HL-60 (cell line): ENCODE data around the gene OR8B12.

Experiments used
- DNase-seq, 2 experiments: peaks; one replicate each; pipeline ENCODE4 v3.0.0-alpha.2; 2010 to 2020; ENCODE audit warnings: low read depth in 1 of 2, low spot score in 1 of 2
- H3K27ac ChIP-seq: fragments of 250-450 bp; sonication (Bioruptor Pico); replicated peaks from 2 replicates; pipeline ENCODE4 v1.5.1; 2020; ENCODE audit warnings: mild to moderate bottlenecking, moderate library complexity
- H3K27me3 ChIP-seq: fragments of 250-450 bp; sonication (Bioruptor Pico); 2 replicates; pipeline ENCODE4 v1.5.1; 2021; ENCODE audit warnings: mild to moderate bottlenecking, moderate library complexity; ENCODE audit not compliant: insufficient read depth, poor library complexity, severe bottlenecking
- H3K4me3 ChIP-seq: replicated peaks from 2 replicates; pipeline ENCODE4 v1.5.1; 2011; ENCODE audit warnings: mild to moderate bottlenecking, control low read depth, low read length; ENCODE audit not compliant: insufficient read depth
- GABPA ChIP-seq: IDR thresholded peaks from 2 replicates; pipeline ENCODE4 v1.6.1; 2012; ENCODE audit warnings: low read depth
- POLR2AphosphoS5 ChIP-seq: IDR thresholded peaks from 2 replicates; pipeline ENCODE4 v1.6.1; 2012; ENCODE audit warnings: low read depth
- SPI1 ChIP-seq: IDR thresholded peaks from 2 replicates; pipeline ENCODE4 v1.6.1; 2012; ENCODE audit warnings: low read depth, mild to moderate bottlenecking, borderline replicate concordance
- TF ChIP-seq, protein P1 (sequence below): IDR thresholded peaks from one replicate; pipeline ENCODE4 v1.5.1; 2011; ENCODE audit warnings: low read length, control low read depth, inconsistent platforms; ENCODE audit not compliant: insufficient read depth
- TF ChIP-seq, protein P2 (sequence below): IDR thresholded peaks from 2 replicates; pipeline ENCODE4 v1.6.1; 2012; ENCODE audit warnings: low read depth; ENCODE audit not compliant: insufficient replicate concordance

The OR8B12 gene

GRCh38 chr11:124586238-124586860 lies 42.9 kb upstream of the OR8B12 start:
- Histone ChIP-seq H3K27me3 (peaks cover 2% of the 10 kb centered on the region), H3K4me3 (no peak overlapping the region), H3K27ac (no peak overlapping the region)
- TF ChIP-seq, protein P1, sequence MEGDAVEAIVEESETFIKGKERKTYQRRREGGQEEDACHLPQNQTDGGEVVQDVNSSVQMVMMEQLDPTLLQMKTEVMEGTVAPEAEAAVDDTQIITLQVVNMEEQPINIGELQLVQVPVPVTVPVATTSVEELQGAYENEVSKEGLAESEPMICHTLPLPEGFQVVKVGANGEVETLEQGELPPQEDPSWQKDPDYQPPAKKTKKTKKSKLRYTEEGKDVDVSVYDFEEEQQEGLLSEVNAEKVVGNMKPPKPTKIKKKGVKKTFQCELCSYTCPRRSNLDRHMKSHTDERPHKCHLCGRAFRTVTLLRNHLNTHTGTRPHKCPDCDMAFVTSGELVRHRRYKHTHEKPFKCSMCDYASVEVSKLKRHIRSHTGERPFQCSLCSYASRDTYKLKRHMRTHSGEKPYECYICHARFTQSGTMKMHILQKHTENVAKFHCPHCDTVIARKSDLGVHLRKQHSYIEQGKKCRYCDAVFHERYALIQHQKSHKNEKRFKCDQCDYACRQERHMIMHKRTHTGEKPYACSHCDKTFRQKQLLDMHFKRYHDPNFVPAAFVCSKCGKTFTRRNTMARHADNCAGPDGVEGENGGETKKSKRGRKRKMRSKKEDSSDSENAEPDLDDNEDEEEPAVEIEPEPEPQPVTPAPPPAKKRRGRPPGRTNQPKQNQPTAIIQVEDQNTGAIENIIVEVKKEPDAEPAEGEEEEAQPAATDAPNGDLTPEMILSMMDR, result peak; percentile 22
- no peak for TF ChIP-seq SPI1
- DNase-seq, result peak; percentile 10 to 18

DNA sequence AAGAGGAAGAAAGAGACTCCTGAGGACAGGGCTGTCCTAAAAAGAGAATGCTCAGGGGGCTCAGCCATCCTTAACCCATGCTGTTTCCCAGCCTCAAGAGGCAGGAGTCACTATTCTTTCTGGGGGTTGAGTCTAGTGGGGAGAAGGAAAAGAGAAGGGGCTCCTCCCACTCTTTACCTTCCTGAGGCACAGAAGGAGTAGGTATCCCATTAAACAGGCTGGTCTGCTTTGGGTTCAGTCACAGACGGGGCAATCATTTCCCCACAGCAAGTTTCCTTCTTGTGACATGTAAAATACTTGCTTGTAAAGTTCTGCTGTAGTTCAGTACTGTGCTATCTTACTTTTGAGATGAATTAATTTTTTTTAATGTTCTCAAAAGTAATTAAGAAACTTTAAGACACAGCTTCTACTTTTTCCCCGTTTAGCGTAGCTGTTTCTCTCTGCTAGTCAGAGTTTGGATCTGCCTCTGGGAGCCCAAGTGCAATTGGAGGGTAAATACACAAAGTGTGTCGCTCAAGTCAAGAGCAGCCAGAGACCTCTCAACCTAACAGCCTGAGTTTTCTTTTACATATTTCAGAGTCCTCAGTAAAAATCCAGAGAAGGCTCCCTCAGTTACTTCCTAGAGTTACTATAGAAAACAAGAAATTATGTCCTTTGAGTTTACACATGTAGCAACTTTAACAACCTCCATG lies 41.4 kb upstream of the OR8B12 start:
- H3K4me3 ChIP-seq, result no peak overlapping the region
- TF ChIP-seq, protein P2, sequence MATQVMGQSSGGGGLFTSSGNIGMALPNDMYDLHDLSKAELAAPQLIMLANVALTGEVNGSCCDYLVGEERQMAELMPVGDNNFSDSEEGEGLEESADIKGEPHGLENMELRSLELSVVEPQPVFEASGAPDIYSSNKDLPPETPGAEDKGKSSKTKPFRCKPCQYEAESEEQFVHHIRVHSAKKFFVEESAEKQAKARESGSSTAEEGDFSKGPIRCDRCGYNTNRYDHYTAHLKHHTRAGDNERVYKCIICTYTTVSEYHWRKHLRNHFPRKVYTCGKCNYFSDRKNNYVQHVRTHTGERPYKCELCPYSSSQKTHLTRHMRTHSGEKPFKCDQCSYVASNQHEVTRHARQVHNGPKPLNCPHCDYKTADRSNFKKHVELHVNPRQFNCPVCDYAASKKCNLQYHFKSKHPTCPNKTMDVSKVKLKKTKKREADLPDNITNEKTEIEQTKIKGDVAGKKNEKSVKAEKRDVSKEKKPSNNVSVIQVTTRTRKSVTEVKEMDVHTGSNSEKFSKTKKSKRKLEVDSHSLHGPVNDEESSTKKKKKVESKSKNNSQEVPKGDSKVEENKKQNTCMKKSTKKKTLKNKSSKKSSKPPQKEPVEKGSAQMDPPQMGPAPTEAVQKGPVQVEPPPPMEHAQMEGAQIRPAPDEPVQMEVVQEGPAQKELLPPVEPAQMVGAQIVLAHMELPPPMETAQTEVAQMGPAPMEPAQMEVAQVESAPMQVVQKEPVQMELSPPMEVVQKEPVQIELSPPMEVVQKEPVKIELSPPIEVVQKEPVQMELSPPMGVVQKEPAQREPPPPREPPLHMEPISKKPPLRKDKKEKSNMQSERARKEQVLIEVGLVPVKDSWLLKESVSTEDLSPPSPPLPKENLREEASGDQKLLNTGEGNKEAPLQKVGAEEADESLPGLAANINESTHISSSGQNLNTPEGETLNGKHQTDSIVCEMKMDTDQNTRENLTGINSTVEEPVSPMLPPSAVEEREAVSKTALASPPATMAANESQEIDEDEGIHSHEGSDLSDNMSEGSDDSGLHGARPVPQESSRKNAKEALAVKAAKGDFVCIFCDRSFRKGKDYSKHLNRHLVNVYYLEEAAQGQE, result no peak
- TF ChIP-seq GABPA (no peak), POLR2AphosphoS5 (no peak), SPI1 (no peak)
- TF ChIP-seq, protein P1, result no peak
- peaks cover 2% of the 10 kb centered on the region for H3K27me3 ChIP-seq
- no peak overlapping the region for H3K27ac ChIP-seq
- no peak for DNase-seq

DNA sequence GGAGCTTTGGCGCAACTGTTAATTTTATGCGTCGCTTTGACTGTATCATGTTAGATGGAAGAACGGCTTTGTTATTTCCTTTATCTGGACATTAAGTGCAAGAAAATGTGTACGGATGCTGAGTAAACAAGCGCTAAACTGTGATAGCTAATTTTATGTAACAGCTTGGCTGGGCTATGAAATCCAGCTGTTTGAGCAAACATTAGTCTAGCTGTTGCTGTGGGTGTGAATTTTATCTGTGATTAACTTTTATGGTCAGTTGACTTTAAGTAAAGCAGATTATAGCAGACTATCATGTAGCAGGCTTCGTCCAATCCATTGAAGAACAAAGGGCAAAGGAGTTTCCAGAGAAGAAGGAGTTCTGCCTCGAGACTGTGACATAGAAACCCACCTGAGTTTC lies 40.3 kb upstream of the OR8B12 start:
- no peak overlapping the region for H3K4me3 ChIP-seq
- H3K27ac ChIP-seq, result no peak overlapping the region
- TF ChIP-seq GABPA (no peak), POLR2AphosphoS5 (no peak), SPI1 (no peak)
- TF ChIP-seq, protein P1, result no peak
- TF ChIP-seq, protein P2, result no peak
- H3K27me3 ChIP-seq, result peaks cover 2% of the 10 kb centered on the region
- no peak for DNase-seq

- TF ChIP-seq, protein P2, result no peak
- TF ChIP-seq GABPA, result no peak
- no peak for TF ChIP-seq SPI1
- no peak for TF ChIP-seq POLR2AphosphoS5
- TF ChIP-seq, protein P1, result no peak
- Histone ChIP-seq H3K4me3 (no peak overlapping the region), H3K27ac (no peak overlapping the region), H3K27me3 (peaks cover 2% of the 10 kb centered on the region)
- no peak for DNase-seq
Measured at GRCh38 chr11:124582565-124582964, 39.1 kb upstream of the OR8B12 start.
